IMR-90 (cell line): ENCODE results near the gene ZDHHC1. TPM values are rescaled to one million over a fixed set of nuclear protein-coding genes. Genes with fewer than 3 reads are reported as not detected.

Experiments
- ATAC-seq: fragments of 200-7000 bp; cut with Tn5 transposase; 2 replicates; pipeline ENCODE4 v1.9.1; 2020; ENCODE audit warnings: low read depth, mild to moderate bottlenecking, moderate library complexity
- BruUV-seq: library from RNA; stranded (reverse); fragments of 400-500 nt; replicated peaks from 2 replicates; lab custom pipeline; 2021; lab: Mats Ljungman, UMichigan
- CTCF ChIA-PET: fragments of 300-600 bp; formaldehyde crosslinking; extraction: SDS; loops from one replicate; lab custom pipeline; 2021; ENCODE audit warnings: antibody characterized with exemption; lab: Yijun Ruan, JAX
- POLR2A ChIA-PET: fragments of 300-600 bp; sonication (Branson Sonifier 250); formaldehyde crosslinking; loops from one replicate; lab custom pipeline; 2022; ENCODE audit warnings: antibody characterized with exemption; ENCODE audit not compliant: unreplicated experiment; lab: Charles Lee
- DNase-seq: peaks from one replicate; pipeline ENCODE4 v3.0.0; 2013
- H2AFZ ChIP-seq: replicated peaks from 2 replicates; pipeline ENCODE3; 2013; ENCODE audit warnings: low read length, mild to moderate bottlenecking; ENCODE audit not compliant: poor library complexity
- H2AK5ac ChIP-seq: 2 replicates; pipeline ENCODE4 v1.6.1; 2013; ENCODE audit warnings: low read depth, low read length, inconsistent platforms
- H2AK9ac ChIP-seq: replicated peaks from 2 replicates; pipeline ENCODE3; 2013; ENCODE audit warnings: mild to moderate bottlenecking, low read depth, low read length, moderate library complexity; ENCODE audit not compliant: poor library complexity
- H2BK120ac ChIP-seq: 2 replicates; pipeline ENCODE4 v1.6.1; 2013; ENCODE audit warnings: low read depth, low read length, inconsistent platforms
- H2BK15ac ChIP-seq: 3 replicates; pipeline ENCODE4 v1.6.1; 2013; ENCODE audit warnings: low read depth, low read length, inconsistent platforms
- H2BK20ac ChIP-seq: 2 replicates; pipeline ENCODE4 v1.6.1; 2013; ENCODE audit warnings: low read depth, mild to moderate bottlenecking, inconsistent platforms, low read length, moderate library complexity
- H2BK5ac ChIP-seq: 2 replicates; pipeline ENCODE4 v1.6.1; 2013; ENCODE audit warnings: mild to moderate bottlenecking, low read depth, low read length, inconsistent platforms; ENCODE audit not compliant: poor library complexity, severe bottlenecking
- H3K14ac ChIP-seq: replicated peaks from 2 replicates; pipeline ENCODE4 v1.6.1; 2013; ENCODE audit warnings: low read depth, low read length, inconsistent platforms
- H3K18ac ChIP-seq: 2 replicates; pipeline ENCODE4 v1.6.1; 2013; ENCODE audit warnings: low read depth, low read length, control low read depth
- H3K23ac ChIP-seq: 2 replicates; pipeline ENCODE4 v1.6.1; 2013; ENCODE audit warnings: low read depth, low read length, inconsistent platforms
- H3K27ac ChIP-seq: 2 replicates; pipeline ENCODE4 v1.5.1; 2013; ENCODE audit warnings: mild to moderate bottlenecking, control low read depth, low read length; ENCODE audit not compliant: insufficient read depth
- H3K27me3 ChIP-seq: 2 replicates; pipeline ENCODE4 v1.6.1; 2013; ENCODE audit warnings: low read length; ENCODE audit not compliant: control insufficient read depth, insufficient read depth
- H3K36me3 ChIP-seq: 2 replicates; pipeline ENCODE4 v1.6.1; 2013; ENCODE audit warnings: low read length, mixed read lengths; ENCODE audit not compliant: control insufficient read depth, insufficient read depth
- H3K4ac ChIP-seq: 2 replicates; pipeline ENCODE4 v1.6.1; 2013; ENCODE audit warnings: low read depth, low read length, inconsistent platforms
- H3K4me1 ChIP-seq: 2 replicates; pipeline ENCODE4 v1.6.1; 2013; ENCODE audit warnings: low read length, mixed read lengths; ENCODE audit not compliant: control insufficient read depth, insufficient read depth
- H3K4me2 ChIP-seq: 2 replicates; pipeline ENCODE4 v1.6.1; 2013; ENCODE audit warnings: low read depth, mild to moderate bottlenecking, control low read depth, low read length, moderate library complexity
- H3K4me3 ChIP-seq: 2 replicates; pipeline ENCODE4 v1.5.1; 2013; ENCODE audit warnings: low read depth, mild to moderate bottlenecking, control low read depth, low read length, moderate library complexity; ENCODE audit not compliant: insufficient read depth
- H3K56ac ChIP-seq: 2 replicates; pipeline ENCODE4 v1.6.1; 2013; ENCODE audit warnings: low read length, inconsistent platforms; ENCODE audit not compliant: insufficient read depth; ENCODE audit errors: extremely low read depth
- H3K79me1 ChIP-seq, 2 experiments: 2 replicates each; pipeline ENCODE4 v1.6.1; 2013; ENCODE audit warnings: low read length in 2 of 2, inconsistent platforms in 1 of 2, low read depth in 1 of 2
- H3K9ac ChIP-seq: 2 replicates; pipeline ENCODE4 v1.6.1; 2013; ENCODE audit warnings: low read depth, low read length, control low read depth
- H3K9me1 ChIP-seq: 2 replicates; pipeline ENCODE4 v1.6.1; 2013; ENCODE audit warnings: low read length, inconsistent platforms; ENCODE audit not compliant: insufficient read depth
- H3K9me3 ChIP-seq: 2 replicates; pipeline ENCODE4 v1.6.1; 2013; ENCODE audit warnings: low read length; ENCODE audit not compliant: control insufficient read depth, insufficient read depth
- H4K20me1 ChIP-seq: 2 replicates; pipeline ENCODE4 v1.6.1; 2013; ENCODE audit warnings: low read length, inconsistent platforms; ENCODE audit not compliant: insufficient read depth
- H4K5ac ChIP-seq: 2 replicates; pipeline ENCODE4 v1.6.1; 2013; ENCODE audit warnings: mild to moderate bottlenecking, low read depth, low read length, control low read depth
- H4K8ac ChIP-seq, 2 experiments: 2 replicates each; pipeline ENCODE4 v1.6.1; 2013; ENCODE audit warnings: low read depth in 2 of 2, low read length in 2 of 2, control low read depth in 1 of 2, inconsistent platforms in 1 of 2
- H4K91ac ChIP-seq: 2 replicates; pipeline ENCODE4 v1.6.1; 2013; ENCODE audit warnings: low read depth, low read length, inconsistent platforms; ENCODE audit not compliant: insufficient read depth
- BHLHE40 ChIP-seq: fragments of 150-350 bp; IDR thresholded peaks from 2 replicates; pipeline ENCODE4 v1.6.1; 2016; ENCODE audit warnings: mild to moderate bottlenecking, low read depth, low read length
- FOS ChIP-seq: fragments of 150-350 bp; IDR thresholded peaks from 2 replicates; pipeline ENCODE4 v1.6.1; 2016; ENCODE audit warnings: low read depth, low read length
- MAFK ChIP-seq: IDR thresholded peaks from 2 replicates; pipeline ENCODE4 v1.6.1; 2012; ENCODE audit warnings: low read depth, low read length, improper control_type of control experiment
- MAZ ChIP-seq: IDR thresholded peaks from 2 replicates; pipeline ENCODE4 v1.6.1; 2012; ENCODE audit warnings: low read depth, mild to moderate bottlenecking, low read length, improper control_type of control experiment, moderate library complexity, borderline replicate concordance
- MXI1 ChIP-seq: IDR thresholded peaks from 2 replicates; pipeline ENCODE4 v1.6.1; 2012; ENCODE audit warnings: low read depth, mild to moderate bottlenecking, low read length, moderate library complexity, borderline replicate concordance
- POLR2A ChIP-seq: IDR thresholded peaks from 2 replicates; pipeline ENCODE4 v1.6.1; 2012; ENCODE audit warnings: mild to moderate bottlenecking, low read depth, low read length
- RAD21 ChIP-seq: IDR thresholded peaks from 2 replicates; pipeline ENCODE4 v1.6.1; 2012; ENCODE audit warnings: low read length, improper control_type of control experiment
- RFX5 ChIP-seq: IDR thresholded peaks from 2 replicates; pipeline ENCODE4 v1.8.0; 2012; ENCODE audit warnings: low read depth, mild to moderate bottlenecking, low read length, moderate library complexity
- SMC3 ChIP-seq: fragments of 150-350 bp; IDR thresholded peaks from 2 replicates; pipeline ENCODE4 v1.6.1; 2016; ENCODE audit warnings: low read depth, mild to moderate bottlenecking, antibody characterized with exemption, low read length, moderate library complexity
- WGBS, 2 experiments: methylation state at CpG; one replicate each; pipeline versions ENCODE4 v1.1.5 to v1.1.7; 2013; ENCODE audit warnings: missing lambda C conversion rate in 2 of 2; ENCODE audit not compliant: insufficient read length in 1 of 2; ENCODE audit errors: extremely low coverage in 2 of 2; 5-methylcytosine and 5-hydroxymethylcytosine counted together
- dilution Hi-C: fragments of 300-500 bp; cut with HindIII; formaldehyde crosslinking; loops from one replicate; pipeline ENCODE4 v1.14.3; 2018; ENCODE audit warnings: low sequenced_read_pairs; ENCODE audit not compliant: unreplicated experiment
- in situ Hi-C: fragments of 300-500 bp; cut with MboI; formaldehyde crosslinking; loops from 3 replicates; pipeline ENCODE4 v1.14.3; 2019; ENCODE audit warnings: low sequenced_read_pairs, inconsistent platforms, mixed read lengths
- intact Hi-C: fragments of 100-400 bp; cut with micrococcal nuclease; formaldehyde crosslinking; loops from 2 replicates; pipeline ENCODE4 v1.10.0; 2022
- polyA plus RNA-seq, 3 experiments: library from polyadenylated mRNA; depleted of rRNA; stranded (reverse); fragments of >200 nt; gene quantifications; 2 replicates each; pipeline ENCODE4 v1.2.3, GENCODE V29; 2012; ENCODE audit warnings: low replicate concordance in 1 of 3
- total RNA-seq: library from RNA; depleted of rRNA; stranded (reverse); fragments of >200 nt; gene quantifications from 2 replicates; pipeline ENCODE4 v1.2.3, GENCODE V29; 2012
- TF ChIP-seq, protein P1 (sequence below): fragments of 150-350 bp; IDR thresholded peaks from 2 replicates; pipeline ENCODE4 v1.6.1; 2016; ENCODE audit warnings: low read depth, mild to moderate bottlenecking, low read length, moderate library complexity, borderline replicate concordance
- TF ChIP-seq, protein P2 (sequence below): fragments of 150-350 bp; IDR thresholded peaks from 2 replicates; pipeline ENCODE4 v1.6.1; 2017; ENCODE audit warnings: mild to moderate bottlenecking, antibody characterized with exemption, low read length, low read depth
- TF ChIP-seq, protein P3 (sequence below): conservative IDR thresholded peaks from 2 replicates; pipeline ENCODE4 v1.5.1; 2012; ENCODE audit warnings: mild to moderate bottlenecking, low read depth, low read length, improper control_type of control experiment

Gene ZDHHC1
- total and polyA plus RNA-seq, 2 of the 4 experiments (the other 2 are of a cell fraction) = 2.0 to 5.9 TPM

DNA sequence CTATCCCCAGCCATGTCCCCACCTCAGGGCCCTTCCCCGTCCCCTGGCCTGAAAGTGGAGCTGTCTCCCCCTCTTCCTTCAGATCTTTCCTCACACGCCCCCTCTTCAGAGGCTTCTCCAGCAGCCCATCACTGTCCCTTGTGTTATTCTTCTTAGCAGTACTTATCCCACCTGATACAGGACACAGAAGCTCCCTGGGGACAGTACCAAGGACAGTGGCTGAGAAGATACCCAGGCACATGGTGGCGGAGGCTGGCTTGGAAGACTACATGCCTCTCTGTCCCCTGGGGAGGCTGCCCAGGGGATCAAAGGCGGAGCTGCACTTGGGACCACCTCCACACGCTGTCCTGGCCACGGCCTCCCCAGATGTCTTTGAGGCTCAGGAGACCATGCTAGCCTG, 38.6 kb upstream of the ZDHHC1 start:
- Histone ChIP-seq H3K9me3 (no peaks in the 10 kb centered on the region), H2AK5ac (no peak overlapping the region), H3K79me1 (peaks cover 11 to 63% of the 10 kb centered on the region in 2 experiments), H4K91ac (no peak overlapping the region), H3K9me1 (peaks cover 8% of the 10 kb centered on the region; the same call in 1 of the 2 replicates), H2BK120ac (no peak overlapping the region), H4K5ac (no peak overlapping the region), H3K56ac (no peak overlapping the region), H2BK20ac (no peak overlapping the region), H3K14ac (no peak overlapping the region), H3K18ac (no peak overlapping the region), H3K4me1 (peaks cover 30% of the 10 kb centered on the region), H4K20me1 (peaks cover 71% of the 10 kb centered on the region), H3K4ac (no peak overlapping the region), H4K8ac (no peak overlapping the region), H3K9ac (no peak overlapping the region), H2BK15ac (no peak overlapping the region), H3K27ac (no peak overlapping the region), H3K4me2 (no peak overlapping the region), H3K4me3 (no peak overlapping the region), H3K36me3 (peaks cover 20% of the 10 kb centered on the region), H2AFZ (no peak overlapping the region), H3K23ac (no peak overlapping the region), H2BK5ac (no peak overlapping the region), H3K27me3 (no peaks in the 10 kb centered on the region), H2AK9ac (no peak overlapping the region)
- DNase-seq = no peak
- in situ Hi-C loops (loop anchor here (10.0 kb wide), 2 partner anchors 200 to 490 kb away; partner anchors contain the start of gene CES3), dilution Hi-C loops (no loop called here), intact Hi-C loops (no loop called here)
- 100% methylated on average over 1 of the region's 6 CpGs; no CpG with 5 or more reads in 1 of the 2 experiments for whole genome bisulfite sequencing, 2 experiments
- ATAC-seq = no peak
- no peak for TF ChIP-seq RAD21
- TF ChIP-seq, protein P1, sequence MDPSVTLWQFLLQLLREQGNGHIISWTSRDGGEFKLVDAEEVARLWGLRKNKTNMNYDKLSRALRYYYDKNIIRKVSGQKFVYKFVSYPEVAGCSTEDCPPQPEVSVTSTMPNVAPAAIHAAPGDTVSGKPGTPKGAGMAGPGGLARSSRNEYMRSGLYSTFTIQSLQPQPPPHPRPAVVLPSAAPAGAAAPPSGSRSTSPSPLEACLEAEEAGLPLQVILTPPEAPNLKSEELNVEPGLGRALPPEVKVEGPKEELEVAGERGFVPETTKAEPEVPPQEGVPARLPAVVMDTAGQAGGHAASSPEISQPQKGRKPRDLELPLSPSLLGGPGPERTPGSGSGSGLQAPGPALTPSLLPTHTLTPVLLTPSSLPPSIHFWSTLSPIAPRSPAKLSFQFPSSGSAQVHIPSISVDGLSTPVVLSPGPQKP = no peak
- TF ChIP-seq, protein P2, sequence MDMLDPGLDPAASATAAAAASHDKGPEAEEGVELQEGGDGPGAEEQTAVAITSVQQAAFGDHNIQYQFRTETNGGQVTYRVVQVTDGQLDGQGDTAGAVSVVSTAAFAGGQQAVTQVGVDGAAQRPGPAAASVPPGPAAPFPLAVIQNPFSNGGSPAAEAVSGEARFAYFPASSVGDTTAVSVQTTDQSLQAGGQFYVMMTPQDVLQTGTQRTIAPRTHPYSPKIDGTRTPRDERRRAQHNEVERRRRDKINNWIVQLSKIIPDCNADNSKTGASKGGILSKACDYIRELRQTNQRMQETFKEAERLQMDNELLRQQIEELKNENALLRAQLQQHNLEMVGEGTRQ = no peak
- no peak for TF ChIP-seq RFX5
- TF ChIP-seq, protein P3, sequence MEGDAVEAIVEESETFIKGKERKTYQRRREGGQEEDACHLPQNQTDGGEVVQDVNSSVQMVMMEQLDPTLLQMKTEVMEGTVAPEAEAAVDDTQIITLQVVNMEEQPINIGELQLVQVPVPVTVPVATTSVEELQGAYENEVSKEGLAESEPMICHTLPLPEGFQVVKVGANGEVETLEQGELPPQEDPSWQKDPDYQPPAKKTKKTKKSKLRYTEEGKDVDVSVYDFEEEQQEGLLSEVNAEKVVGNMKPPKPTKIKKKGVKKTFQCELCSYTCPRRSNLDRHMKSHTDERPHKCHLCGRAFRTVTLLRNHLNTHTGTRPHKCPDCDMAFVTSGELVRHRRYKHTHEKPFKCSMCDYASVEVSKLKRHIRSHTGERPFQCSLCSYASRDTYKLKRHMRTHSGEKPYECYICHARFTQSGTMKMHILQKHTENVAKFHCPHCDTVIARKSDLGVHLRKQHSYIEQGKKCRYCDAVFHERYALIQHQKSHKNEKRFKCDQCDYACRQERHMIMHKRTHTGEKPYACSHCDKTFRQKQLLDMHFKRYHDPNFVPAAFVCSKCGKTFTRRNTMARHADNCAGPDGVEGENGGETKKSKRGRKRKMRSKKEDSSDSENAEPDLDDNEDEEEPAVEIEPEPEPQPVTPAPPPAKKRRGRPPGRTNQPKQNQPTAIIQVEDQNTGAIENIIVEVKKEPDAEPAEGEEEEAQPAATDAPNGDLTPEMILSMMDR = no peak
- TF ChIP-seq MXI1 = no peak
- TF ChIP-seq MAZ = no peak
- TF ChIP-seq FOS = no peak
- no peak for TF ChIP-seq SMC3
- TF ChIP-seq BHLHE40 = no peak
- TF ChIP-seq MAFK = no peak
- no peak for TF ChIP-seq POLR2A
- ChIA-PET CTCF (no interaction called here), POLR2A (no interaction called here)
- BruUV-seq = no TSS peak
